C1 segment of cervical spinal cord (tissue), 14 donors: Measurements from ENCODE around the gene BRD3.

Experiments used
- DNase-seq, 14 donors: peaks; one replicate each; lab custom pipeline; 2025; lab: John Stamatoyannopoulos, UW

BRD3 gene

GRCh38 chr9:134066913-134067851 lies 644 bp downstream of the BRD3 start:
- peak in 2 of 14 donors; percentile 31 to 62 for DNase-seq

- no peak for DNase-seq
These were observed 1.3 kb downstream of the BRD3 start for GRCh38 chr9:134066526-134066912.

DNA sequence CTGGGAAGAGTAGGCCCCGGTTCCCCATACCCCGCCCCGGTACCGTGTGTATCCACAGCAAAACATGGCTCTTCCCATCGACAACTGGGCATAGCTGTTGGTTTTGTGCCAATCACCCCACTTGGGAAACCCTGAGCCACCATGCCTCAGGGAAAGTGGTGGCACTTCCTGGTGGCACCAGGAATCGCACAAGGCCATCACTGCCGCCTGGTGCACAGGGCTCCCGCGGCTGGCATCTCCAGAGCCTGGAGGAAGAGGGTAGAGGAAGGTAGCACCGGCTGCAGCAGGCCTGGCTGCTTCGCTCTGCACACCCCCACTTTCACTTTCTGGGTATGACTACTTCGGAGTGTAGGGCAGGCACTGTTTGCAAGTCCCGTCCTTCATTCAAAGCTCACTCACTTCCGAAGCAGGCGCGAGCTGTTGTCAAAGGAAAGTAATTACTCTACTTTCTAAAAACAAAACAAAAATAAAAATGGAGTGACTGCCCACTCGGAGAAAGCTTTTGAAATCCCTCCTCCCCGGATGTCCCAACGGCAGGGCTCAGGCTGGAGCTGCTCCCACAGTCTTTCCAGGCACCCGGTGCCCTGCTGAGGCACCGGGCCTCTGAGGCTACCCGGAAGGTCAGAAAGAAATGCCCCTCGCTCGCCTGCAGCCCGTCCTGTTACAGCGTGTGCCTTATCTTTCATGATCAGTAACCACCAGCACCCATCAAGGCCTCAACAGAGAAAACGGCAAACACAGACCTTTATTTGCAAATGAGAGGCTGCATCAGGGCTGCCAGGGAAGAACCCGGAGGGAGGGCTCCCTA lies 2.0 kb downstream of the BRD3 start:
- peak in 3 of 14 donors; percentile 22 to 26 (median 24) for DNase-seq

DNA sequence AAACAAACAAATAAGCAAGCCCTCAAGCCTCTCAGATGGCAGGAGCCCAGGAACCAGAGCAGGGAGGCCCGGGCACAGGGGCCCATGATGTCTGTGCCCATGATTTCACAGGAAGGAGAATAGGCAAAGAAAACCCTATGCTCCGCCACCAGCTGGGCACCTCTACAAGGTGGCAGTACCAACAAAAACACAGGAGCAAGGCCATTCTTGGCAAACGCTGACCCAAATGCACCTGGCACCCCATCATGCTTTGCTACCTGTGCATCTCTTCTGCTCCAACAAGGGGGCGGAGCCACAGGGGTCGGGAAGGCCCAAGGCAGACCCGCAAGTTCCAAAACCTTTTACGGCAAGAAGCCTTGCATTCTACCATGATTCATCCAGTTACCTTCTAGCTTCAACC lies 3.1 kb downstream of the BRD3 start:
- no peak for DNase-seq

GRCh38 chr9:134063571-134064450 lies 4.0 kb downstream of the BRD3 start:
- no peak for DNase-seq

DNA sequence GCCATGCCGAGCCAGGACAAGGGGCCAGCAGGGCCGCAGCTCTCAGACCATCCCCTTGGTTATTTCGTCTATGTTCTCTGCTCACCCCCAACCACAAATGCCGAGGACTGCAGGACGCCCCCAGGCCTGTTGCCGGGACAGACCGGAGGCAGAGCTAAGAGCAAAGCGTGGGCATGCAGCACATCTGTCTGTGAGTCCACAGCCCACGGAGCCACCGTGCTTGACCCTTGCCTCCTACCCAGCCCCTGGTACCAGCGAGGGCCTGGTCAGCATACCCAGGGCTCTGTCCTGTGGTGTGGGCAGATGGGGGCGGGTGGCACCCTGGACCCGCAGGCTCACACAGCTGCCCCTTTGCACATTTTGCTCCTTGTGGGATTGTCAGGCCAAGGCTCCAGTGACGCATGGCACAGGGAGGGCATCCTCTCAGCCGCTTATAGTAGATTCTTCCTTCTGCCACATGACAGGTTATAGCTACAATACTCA lies 4.7 kb downstream of the BRD3 start:
- no peak for DNase-seq

GRCh38 chr9:134062461-134063087 lies 5.3 kb downstream of the BRD3 start:
- no peak for DNase-seq

DNA sequence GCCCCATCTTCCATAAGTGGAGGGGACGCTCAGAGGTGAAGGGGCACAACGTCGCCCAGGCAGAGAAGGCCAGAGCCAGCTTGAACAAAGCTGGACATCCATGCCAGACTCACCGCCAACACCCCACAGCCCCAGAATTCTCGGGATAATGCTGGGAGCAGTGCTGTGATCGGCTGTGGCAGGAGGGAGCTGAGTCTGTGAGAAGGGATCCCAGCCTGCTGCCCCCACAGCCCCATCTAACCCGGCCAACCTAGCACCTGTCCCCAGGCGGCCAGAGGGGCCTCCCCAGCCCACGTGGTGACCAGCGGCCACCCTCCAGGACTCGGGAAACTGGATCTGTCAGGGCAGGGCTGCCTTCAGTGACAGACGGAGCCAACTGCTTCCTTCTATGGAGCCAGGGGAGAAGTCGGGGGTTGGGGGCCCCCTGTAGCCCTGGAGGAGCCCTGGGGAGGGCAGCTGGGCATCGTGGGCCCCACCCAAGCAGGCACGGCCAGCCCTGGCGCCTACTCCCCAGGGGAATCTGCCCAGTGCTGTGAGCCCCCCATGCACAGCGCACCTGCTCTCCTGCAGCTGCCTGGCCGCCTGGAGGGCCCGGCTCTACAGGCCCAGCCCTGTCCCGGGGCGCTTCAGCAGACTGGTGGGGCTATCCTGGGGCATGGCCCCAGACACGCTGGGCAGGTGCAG lies 6.0 kb downstream of the BRD3 start:
- DNase-seq: no peak

DNA sequence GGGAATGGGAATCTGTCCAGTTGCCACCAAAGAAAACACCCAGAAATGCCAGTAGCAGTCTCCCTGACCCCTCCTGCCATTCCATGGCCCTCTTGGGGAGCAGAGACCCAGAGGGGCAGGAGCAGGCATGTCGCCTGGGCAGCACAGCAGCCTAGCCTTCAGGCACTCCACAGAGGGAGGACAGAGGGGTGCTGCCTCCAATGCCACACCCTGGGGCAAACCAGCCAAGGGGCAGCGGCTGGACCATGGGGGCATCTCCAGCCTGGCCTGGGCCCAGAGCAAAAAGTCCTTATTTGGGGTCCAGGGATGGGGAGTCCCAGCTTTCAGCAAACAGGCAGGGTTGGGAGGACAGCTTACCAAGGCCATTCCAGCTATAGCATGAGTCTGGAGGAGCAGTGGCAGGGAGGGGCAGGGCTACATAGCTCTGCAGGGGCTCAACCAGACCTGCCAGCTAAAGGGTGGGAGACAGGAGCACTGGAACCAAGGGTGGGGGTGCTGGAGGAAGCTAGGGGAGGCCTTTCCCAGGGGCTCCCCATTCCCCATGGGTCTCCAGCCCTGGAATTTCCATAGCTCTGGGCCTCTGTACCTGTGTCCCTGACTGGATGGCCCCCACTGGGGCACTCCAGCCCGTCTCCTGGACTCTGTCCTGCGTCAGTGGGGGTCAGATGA lies 6.7 kb downstream of the BRD3 start:
- no peak for DNase-seq

DNA sequence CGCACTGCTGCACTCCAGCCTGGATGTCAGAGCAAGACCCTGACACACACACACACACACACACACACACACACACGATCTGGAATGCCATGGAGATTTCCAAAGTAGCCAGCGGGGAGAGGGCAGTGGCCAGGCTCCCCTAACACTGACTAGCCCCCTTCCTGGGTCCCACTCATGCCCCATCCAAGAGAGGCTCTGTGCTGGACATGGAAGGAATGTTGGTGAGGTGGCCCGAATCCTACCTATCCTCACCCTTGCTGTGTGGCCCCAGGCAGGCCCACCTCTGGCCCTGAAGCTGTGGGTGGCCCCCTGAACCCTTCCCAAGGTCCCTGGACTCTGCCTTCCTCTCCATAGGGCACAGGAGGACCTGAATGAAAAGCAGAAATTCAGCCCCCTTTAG lies 7.3 kb downstream of the BRD3 start:
- no peak for DNase-seq

- DNase-seq: peak in 6 of 14 donors; percentile 21 to 42 (median 37)
These were observed 8.0 kb downstream of the BRD3 start for GRCh38 chr9:134059661-134060395.

GRCh38 chr9:134059188-134059641 lies 8.6 kb downstream of the BRD3 start:
- DNase-seq: no peak

DNA sequence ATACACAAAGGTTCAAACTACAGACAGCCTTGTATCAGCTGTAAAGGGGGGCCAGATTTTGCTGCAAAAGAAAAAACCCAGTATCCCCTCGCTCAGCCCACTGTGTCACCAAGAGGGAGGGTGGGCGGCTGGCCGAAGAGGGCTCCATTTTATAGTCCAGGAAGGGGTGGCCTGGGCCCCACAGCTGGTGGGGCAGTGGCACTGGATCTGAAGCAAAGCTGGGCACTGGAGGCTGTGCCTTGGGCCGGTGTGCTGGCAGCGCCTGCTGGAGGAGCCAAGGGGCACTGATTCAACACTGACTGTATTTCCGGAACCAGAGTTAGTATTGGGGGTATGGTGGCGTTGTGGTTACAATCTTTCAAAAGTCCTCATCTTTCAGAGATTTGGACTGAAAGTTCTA lies 9.1 kb downstream of the BRD3 start:
- no peak for DNase-seq

GRCh38 chr9:134057751-134058701 lies 9.8 kb downstream of the BRD3 start:
- no peak for DNase-seq

GRCh38 chr9:134057307-134057657 lies 10.5 kb downstream of the BRD3 start:
- no peak for DNase-seq

DNA sequence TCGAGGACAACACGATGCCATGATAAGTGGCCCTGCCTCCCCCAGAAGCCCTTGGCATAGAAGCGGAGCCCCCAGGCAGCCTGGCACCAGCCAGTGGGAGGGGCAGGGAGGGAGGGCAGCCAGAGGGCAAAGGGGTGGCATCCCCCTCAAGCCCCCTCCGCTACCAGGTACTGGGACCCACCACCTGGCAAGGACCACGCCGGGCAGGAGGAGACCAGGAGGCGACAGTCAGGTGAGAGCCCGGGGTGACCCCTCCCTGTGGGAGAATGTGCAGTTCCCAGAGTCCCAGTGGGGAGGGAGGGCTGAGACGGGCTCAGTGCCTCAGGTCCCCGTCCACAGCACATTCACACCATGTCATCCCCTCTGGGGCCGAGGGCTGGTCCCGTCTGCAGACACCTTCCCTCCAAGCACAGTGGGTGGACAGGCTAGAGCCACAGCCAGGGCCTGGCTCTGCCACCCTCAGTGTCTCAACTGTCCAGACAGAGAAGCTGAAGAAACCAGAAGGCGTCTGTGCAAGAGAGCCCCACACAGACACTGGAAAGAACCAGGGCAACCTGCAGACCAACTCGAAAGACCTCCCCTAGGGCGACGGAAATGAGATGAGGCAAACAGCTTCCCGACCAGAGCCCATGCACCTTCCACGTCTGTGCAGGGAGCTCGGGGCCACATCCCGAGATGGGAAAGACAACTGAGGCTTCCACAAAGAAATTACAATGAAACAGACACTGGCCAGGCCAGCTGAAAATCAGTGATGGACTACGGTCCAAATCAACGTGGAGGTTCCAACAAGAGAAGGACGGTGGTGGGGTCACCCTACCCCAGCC lies 11.1 kb downstream of the BRD3 start:
- no peak for DNase-seq

DNA sequence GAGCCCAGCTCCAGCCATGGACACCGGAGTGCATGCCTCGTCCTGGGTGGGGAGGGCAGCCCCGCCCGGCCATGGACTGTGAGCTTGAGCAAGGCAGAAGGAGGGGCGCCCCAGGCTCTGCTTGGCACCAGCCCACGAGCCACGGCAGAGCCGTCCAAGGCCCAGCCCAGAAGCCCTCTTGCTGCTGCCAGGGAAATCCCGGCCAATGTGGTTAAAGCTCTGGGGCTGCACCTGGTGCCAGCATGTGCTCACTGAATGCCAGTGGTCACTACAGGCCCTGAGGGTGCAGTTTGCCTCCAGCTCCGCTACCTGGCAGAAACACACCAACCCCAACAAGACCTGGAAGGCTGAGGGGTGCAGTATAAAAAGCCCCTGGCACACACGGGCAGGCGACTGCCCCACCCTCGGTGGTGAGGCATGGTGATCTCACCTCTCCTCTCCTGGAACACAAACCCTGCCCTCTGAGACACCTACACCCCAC lies 11.8 kb downstream of the BRD3 start:
- DNase-seq: peak in 12 of 14 donors; percentile 13 to 90 (median 61)
